GM21447 (cell line): ENCODE data around the gene RHBDD2.

Experiments
- ATAC-seq: cut with Tn5 transposase; IDR thresholded peaks from one replicate; pipeline ENCODE4 v1.9.1; 2021; ENCODE audit not compliant: unreplicated experiment

The RHBDD2 gene

GRCh38 chr7:75916259-75916658, 37.4 kb downstream of the RHBDD2 start:
- ATAC-seq = no peak

DNA sequence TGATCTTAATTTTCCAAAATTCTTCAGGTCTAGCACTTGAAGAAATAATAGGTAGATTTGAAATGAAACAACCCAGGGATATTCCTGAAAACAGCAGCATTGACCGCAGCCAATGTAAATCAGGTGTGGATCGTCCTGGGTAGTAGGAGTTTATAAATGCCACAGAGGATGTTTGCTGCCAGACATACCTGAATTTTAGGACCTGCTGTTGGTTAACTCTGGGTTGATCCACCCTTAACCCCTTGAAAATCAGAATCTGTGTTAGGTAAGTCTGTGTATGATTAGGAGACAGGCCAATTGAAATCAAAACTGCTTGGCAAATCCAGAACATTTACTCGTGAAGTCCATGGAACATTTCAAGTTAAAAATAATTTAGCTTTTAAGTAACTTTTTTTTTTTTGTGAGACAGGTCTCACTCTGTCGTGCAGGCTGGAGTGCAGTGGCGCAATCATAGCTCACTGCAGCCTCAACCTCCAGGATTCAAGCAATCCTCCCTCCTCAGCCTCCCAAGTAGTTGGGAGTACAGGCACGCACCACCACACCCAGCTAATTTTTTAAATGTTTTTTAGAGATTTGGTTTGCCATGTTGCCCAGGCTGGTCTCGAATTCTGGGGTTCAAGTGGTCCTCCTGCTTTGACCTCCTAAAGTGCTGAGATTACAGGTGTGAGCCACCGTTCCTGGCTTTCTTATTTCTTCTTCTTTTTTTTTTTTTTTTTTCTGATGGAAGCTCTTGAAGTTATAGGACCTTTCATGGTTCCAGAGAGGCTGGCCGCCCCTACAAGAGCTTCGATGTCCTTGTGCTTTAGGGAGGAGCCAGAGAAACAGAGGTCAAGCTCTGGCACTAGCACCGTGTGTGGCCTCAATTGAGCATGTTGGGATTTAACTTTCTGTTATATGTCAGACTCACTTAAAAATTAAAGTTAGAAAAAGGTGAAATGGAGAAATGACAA, 38.1 kb downstream of the RHBDD2 start:
- ATAC-seq = no peak

DNA sequence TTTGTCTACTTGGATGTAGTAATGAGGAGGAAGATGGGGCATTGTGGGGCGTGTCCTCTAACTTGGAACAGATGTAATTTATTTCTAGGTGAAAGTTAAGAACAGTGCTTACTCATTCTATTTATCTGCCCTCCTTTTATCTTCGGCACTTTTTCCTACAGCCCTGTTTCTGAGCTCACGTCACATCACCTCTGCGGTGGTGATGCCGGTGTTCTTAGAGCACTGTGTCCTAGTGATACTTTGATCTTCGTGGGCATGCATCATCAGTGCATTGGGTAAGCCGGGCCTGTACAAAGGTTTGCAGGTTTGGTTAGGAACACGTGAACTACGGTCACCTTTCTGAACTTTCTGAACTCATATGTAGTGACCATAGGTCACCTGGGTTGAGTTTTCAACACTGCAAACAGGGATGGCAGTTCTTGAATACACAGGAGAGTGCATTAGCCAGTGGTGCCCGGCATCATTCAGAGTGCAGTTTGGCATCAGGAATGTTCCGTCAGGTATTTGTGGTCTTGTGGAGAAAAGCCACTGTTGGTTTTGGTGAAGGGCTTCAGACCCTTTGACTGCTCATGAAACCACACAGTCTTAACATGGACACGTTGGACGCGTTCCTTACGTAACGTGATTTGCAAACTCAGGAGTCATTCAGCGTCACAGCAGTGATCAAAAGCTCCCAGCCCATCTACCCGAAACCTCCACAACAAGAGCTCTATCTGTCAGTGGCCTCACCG, 41.8 kb downstream of the RHBDD2 start:
- no peak for ATAC-seq

DNA sequence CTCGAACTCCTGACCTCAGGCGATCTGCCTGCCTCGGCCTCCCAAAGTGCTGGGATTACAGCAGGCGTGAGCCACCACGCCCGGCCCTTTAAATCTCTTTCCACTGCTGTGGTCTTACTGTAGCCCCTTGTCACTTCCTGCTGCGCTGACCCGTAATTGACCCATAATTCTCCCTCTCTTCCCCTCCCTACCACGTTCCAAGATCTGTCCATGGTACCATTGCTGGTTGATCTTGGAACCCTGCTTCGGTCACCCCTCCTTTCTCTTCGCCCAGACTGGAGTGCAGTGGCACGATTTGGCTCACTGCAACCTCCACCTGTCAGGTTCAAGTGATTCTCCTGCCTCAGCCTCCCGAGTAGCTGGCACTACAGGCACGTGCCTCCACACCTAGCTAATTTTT, 42.6 kb downstream of the RHBDD2 start:
- no peak for ATAC-seq

DNA sequence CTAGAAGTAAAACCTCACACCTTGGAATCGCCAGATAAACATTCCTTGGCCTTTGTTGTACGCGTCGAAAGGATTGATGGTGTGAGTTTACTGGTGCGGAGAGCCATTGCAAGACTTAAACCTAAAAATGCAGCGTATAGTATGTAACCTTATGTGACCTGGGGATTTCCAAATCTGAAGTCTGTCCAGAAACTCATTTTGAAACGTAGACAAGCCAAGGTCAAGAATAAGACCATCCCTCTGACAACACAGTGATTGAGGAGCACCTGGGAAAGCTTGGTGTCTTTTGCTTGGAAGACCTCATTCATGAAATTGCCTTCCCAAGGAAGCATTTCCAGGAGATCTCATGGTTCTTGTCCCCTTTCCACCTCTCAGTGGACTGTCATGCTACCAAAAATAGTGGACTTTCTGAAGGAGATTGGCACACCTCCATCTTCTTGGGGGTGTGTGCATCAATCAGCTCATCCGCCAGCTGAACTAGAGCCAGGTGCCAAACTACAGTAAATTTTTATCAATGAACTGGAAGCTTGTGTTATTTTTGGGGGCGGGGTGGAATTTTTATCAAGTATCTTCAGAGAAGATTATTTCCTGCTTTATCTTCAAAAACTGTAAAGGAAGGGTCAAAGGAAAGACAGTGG, 44.3 kb downstream of the RHBDD2 start:
- no peak for ATAC-seq

DNA sequence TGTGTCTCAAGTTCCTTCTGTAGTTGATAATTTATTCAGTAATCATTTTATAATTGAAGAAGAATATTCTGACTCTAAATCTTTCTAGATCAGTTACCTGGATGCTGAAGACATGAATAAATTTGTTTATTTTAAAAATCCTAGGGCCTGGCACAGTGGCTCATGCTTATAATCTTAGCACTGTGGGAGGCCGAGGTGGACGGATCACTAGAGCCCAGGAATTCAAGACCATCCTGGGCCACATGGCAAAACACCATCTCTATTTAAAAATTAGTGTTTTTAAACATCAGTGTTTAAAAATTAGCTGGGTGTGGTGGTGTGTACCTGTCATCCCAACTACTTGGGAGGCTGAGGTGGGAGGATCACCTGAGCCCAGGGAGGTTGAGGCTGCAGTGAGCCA, 45.4 kb downstream of the RHBDD2 start:
- no peak for ATAC-seq

DNA sequence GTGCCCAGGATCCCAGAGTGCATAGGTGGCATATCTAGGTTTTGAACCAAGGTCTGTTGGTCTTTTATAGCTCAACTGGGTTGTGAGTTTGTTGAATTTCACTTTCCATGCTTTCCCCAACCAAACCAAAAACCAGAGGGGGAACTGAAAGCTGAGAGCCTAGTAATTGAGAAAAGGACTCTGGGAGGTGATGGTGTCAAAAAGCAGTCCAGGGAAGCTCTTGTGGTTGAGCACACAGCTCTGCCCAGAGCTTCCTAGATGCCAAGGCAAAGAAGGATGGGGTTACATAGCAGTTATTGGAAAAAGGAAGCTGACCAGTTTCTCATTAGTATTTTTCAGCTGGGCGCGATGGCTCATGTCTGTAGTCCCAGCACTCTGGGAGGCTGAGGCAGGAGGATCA, 46.1 kb downstream of the RHBDD2 start:
- ATAC-seq = no peak

DNA sequence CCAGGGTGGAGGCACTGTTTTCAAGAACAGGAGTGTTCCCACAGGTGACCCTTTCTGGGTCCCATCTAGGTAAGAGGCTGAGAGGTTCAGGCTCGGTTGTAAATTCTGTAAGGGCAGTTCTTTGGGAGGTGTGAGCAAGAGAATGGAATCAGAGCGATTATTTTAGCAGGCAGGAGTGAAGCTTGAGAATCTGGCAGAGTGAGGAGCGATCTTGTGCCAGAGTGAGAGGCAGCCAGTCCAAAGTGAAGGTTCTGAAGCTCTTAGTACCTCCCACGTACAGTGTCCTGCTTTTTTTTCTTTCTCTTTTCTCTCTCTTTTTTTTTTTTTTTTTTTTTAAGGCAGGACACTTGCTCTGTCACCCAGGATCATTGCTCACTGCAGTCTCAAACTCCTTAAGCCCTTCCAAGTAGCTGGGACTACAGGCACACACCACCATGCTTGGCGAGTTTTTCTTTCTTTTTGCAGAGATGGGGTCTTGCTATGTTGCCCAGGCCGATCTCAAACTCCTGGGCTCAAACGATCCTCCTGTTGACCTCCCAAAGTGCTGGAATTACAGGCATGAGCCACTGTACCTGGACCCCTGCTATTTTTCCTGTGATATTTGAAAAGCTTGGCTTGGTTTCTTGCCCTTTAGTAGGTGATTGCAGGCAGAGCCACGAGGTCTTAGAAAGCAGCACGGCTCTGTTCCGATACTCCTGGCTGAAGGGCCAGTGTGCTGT, 47.0 kb downstream of the RHBDD2 start:
- ATAC-seq = no peak

DNA sequence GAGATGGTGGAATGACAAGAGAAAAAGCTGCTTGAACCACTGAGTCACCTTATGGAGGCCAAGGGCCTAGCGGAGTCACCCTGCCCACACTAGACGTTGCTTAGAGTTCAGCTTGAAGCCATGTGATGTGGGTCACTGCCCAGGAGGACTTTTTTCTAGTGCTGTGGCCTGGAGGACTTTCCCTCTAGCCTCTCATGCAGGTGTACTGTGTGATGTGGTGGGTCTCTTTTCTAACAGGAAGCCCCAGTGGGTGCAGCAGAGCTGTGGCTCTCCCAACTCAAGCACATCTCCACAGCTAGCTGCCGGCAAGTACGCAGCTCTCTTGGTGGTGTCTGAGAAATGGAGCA, 49.7 kb downstream of the RHBDD2 start:
- ATAC-seq = no peak

- ATAC-seq = no peak
Measured at GRCh38 chr7:75931680-75932079, 52.8 kb downstream of the RHBDD2 start.

- no peak for ATAC-seq
Measured at GRCh38 chr7:75937958-75938786, 59.3 kb downstream of the RHBDD2 start.
